Thyroid gland (tissue), 4 donors: ENCODE measurements around the gene LMX1B.

ENCODE experiments used
- CTCF ChIP-seq, 6 experiments: fragments of 200-600 bp in 3 of 6; fragments of 450-650 bp in 3 of 6; sonication (generic) in 3 of 6; IDR thresholded peaks; one replicate each; pipeline ENCODE4 v1.5.1; 2016 to 2019; ENCODE audit warnings: antibody characterized with exemption in 6 of 6, mild to moderate bottlenecking in 2 of 6, inconsistent platforms in 1 of 6, moderate library complexity in 1 of 6
- POLR2A ChIP-seq, 2 donors: fragments of 450-650 bp; IDR thresholded peaks; one replicate each; pipeline ENCODE4 v1.6.1; 2017; ENCODE audit warnings: antibody characterized with exemption in 2 of 2, mild to moderate bottlenecking in 2 of 2, moderate library complexity in 1 of 2

- TF ChIP-seq CTCF (IDR thresholded peaks at IDR 0.05) = no peak
- TF ChIP-seq POLR2A (IDR thresholded peaks at IDR 0.05) = no peak
Measured at GRCh38 chr9:126584611-126585010, 29.1 kb upstream of the LMX1B start.
